ENCODE data around the gene MRPL43. TPM values are rescaled to one million over a fixed set of nuclear protein-coding genes. Genes with fewer than 3 reads are reported as not detected.

Gene MRPL43
- total RNA-seq, 1 experiment from 2014 or later, result 91.3 TPM

DNA sequence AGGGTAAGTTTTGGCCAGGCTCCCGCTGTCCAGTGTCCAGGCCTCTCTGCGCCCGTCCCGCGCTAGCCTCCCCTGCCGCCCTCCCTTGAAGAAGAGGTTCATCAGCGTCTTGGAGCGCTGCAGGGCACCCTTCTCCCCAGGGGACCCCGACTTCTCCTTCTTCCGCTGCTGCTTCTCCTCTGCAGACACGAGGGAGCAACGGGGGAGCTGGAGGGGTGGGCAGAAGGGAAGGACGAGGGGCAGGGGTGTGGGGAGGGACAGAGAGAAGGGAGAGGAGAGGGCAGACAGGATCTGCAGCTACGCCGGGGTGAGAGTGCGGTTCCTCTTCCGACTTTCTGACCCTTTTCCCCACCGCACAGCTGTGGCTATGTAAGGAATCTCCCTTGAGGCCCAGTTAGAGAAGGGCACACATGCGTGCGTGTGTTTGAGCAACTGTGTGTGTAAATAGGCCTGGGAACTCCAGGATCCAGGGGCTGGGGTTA lies 30.9 kb upstream of the MRPL43 start:
- TF ChIP-seq, protein P1, sequence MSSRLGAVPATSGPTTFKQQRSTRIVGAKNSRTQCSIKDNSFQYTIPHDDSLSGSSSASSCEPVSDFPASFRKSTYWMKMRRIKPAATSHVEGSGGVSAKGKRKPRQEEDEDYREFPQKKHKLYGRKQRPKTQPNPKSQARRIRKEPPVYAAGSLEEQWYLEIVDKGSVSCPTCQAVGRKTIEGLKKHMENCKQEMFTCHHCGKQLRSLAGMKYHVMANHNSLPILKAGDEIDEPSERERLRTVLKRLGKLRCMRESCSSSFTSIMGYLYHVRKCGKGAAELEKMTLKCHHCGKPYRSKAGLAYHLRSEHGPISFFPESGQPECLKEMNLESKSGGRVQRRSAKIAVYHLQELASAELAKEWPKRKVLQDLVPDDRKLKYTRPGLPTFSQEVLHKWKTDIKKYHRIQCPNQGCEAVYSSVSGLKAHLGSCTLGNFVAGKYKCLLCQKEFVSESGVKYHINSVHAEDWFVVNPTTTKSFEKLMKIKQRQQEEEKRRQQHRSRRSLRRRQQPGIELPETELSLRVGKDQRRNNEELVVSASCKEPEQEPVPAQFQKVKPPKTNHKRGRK (CRISPR knock-in tag; IDR thresholded peaks at IDR 0.05; ENCODE audit: borderline replicate concordance), result 0 out of 2 replicates have a peak, but pooled peaks have one; percentile 85
- TF ChIP-seq FOXK1 (CRISPR knock-in tag; IDR thresholded peaks at IDR 0.05) (no peak), EMX1 (CRISPR knock-in tag; IDR thresholded peaks at IDR 0.05) (no peak), ELF4 (CRISPR knock-in tag; IDR thresholded peaks at IDR 0.05; ENCODE audit: low read depth) (no peak), TCF7 (CRISPR knock-in tag; IDR thresholded peaks at IDR 0.05; ENCODE audit: low read depth) (no peak), RELA (CRISPR knock-in tag; IDR thresholded peaks at IDR 0.05; ENCODE audit: borderline replicate concordance) (no peak), ZNF423 (CRISPR knock-in tag; IDR thresholded peaks at IDR 0.05) (peak; percentile 28; the same call in 1 of the 2 replicates), SMAD4 (CRISPR knock-in tag; IDR thresholded peaks at IDR 0.05) (no peak)
- TF ChIP-seq, protein P2, sequence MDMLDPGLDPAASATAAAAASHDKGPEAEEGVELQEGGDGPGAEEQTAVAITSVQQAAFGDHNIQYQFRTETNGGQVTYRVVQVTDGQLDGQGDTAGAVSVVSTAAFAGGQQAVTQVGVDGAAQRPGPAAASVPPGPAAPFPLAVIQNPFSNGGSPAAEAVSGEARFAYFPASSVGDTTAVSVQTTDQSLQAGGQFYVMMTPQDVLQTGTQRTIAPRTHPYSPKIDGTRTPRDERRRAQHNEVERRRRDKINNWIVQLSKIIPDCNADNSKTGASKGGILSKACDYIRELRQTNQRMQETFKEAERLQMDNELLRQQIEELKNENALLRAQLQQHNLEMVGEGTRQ (CRISPR knock-in tag; IDR thresholded peaks at IDR 0.05), result no peak
- TF ChIP-seq, protein P3, sequence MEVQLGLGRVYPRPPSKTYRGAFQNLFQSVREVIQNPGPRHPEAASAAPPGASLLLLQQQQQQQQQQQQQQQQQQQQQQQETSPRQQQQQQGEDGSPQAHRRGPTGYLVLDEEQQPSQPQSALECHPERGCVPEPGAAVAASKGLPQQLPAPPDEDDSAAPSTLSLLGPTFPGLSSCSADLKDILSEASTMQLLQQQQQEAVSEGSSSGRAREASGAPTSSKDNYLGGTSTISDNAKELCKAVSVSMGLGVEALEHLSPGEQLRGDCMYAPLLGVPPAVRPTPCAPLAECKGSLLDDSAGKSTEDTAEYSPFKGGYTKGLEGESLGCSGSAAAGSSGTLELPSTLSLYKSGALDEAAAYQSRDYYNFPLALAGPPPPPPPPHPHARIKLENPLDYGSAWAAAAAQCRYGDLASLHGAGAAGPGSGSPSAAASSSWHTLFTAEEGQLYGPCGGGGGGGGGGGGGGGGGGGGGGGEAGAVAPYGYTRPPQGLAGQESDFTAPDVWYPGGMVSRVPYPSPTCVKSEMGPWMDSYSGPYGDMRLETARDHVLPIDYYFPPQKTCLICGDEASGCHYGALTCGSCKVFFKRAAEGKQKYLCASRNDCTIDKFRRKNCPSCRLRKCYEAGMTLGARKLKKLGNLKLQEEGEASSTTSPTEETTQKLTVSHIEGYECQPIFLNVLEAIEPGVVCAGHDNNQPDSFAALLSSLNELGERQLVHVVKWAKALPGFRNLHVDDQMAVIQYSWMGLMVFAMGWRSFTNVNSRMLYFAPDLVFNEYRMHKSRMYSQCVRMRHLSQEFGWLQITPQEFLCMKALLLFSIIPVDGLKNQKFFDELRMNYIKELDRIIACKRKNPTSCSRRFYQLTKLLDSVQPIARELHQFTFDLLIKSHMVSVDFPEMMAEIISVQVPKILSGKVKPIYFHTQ (CRISPR knock-in tag; IDR thresholded peaks at IDR 0.05), result no peak
- TF ChIP-seq, protein P4, sequence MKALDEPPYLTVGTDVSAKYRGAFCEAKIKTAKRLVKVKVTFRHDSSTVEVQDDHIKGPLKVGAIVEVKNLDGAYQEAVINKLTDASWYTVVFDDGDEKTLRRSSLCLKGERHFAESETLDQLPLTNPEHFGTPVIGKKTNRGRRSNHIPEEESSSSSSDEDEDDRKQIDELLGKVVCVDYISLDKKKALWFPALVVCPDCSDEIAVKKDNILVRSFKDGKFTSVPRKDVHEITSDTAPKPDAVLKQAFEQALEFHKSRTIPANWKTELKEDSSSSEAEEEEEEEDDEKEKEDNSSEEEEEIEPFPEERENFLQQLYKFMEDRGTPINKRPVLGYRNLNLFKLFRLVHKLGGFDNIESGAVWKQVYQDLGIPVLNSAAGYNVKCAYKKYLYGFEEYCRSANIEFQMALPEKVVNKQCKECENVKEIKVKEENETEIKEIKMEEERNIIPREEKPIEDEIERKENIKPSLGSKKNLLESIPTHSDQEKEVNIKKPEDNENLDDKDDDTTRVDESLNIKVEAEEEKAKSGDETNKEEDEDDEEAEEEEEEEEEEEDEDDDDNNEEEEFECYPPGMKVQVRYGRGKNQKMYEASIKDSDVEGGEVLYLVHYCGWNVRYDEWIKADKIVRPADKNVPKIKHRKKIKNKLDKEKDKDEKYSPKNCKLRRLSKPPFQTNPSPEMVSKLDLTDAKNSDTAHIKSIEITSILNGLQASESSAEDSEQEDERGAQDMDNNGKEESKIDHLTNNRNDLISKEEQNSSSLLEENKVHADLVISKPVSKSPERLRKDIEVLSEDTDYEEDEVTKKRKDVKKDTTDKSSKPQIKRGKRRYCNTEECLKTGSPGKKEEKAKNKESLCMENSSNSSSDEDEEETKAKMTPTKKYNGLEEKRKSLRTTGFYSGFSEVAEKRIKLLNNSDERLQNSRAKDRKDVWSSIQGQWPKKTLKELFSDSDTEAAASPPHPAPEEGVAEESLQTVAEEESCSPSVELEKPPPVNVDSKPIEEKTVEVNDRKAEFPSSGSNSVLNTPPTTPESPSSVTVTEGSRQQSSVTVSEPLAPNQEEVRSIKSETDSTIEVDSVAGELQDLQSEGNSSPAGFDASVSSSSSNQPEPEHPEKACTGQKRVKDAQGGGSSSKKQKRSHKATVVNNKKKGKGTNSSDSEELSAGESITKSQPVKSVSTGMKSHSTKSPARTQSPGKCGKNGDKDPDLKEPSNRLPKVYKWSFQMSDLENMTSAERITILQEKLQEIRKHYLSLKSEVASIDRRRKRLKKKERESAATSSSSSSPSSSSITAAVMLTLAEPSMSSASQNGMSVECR (CRISPR knock-in tag; IDR thresholded peaks at IDR 0.05; ENCODE audit: borderline replicate concordance), result no peak
- ChIA-PET CTCF (interaction anchor here (0.6 to 6.7 kb wide), 26 partner anchors 9 to 448 kb away, joined by 3 to 277 read pairs (median 8); partner anchors contain the start of genes KAZALD1, LZTS2, PDZD7 and SEMA4G), POLR2A (interaction anchor here (0.6 to 1.4 kb wide), 2 partner anchors 9 to 132 kb away, joined by 4 to 5 read pairs; no protein-coding TSS in a partner anchor)
- peak; percentile 29 for ATAC-seq
- no peaks in the 10 kb centered on the region for H3K36me3 Mint-ChIP-seq
- no peak for DNase-seq (ENCODE audit: low spot score)
- H3K4me3 Mint-ChIP-seq, result peak overlapping the region; percentile 73
- peaks cover 64% of the 10 kb centered on the region for H3K27me3 Mint-ChIP-seq (ENCODE audit: low read depth)
- no peak overlapping the region for H3K27ac Mint-ChIP-seq
- no peaks in the 10 kb centered on the region for H3K9me3 Mint-ChIP-seq
- H3K4me1 Mint-ChIP-seq, result peaks cover 19% of the 10 kb centered on the region

DNA sequence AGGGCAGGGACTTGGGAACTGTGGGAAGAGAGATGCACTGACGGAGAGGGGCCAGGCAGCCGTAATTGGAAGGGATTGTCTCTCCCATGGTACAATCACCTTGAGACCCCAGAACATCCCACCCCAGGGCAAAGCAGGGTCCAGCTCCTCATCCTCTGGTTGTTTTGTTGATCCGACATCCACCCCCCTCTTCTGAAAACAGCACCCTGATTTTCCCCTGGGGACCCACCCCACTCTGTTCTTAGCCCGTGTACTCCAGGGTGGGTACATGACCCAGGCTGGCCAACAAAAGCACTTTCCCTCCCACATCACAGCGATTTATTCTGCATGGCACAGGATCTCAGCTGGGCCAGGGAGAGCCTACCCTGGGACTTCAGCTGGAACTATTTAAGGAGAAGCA lies 29.5 kb upstream of the MRPL43 start:
- Mint-ChIP-seq H3K27ac (no peak overlapping the region; the same call in 1 of the 2 replicates), H3K4me1 (peaks cover 25% of the 10 kb centered on the region), H3K4me3 (no peak overlapping the region), H3K9me3 (no peaks in the 10 kb centered on the region), H3K27me3 (ENCODE audit: low read depth) (peaks cover 61% of the 10 kb centered on the region), H3K36me3 (no peaks in the 10 kb centered on the region)
- DNase-seq (ENCODE audit: low spot score) (no peak), ATAC-seq (no peak)
- CTCF ChIA-PET, result interaction anchor here (0.9 to 6.7 kb wide), 10 partner anchors 13 to 125 kb away, joined by 3 to 277 read pairs (median 29); partner anchors contain the start of genes KAZALD1, LZTS2, MRPL43 and PDZD7
- POLR2A ChIA-PET, result no interaction called here
- TF ChIP-seq, protein P5, sequence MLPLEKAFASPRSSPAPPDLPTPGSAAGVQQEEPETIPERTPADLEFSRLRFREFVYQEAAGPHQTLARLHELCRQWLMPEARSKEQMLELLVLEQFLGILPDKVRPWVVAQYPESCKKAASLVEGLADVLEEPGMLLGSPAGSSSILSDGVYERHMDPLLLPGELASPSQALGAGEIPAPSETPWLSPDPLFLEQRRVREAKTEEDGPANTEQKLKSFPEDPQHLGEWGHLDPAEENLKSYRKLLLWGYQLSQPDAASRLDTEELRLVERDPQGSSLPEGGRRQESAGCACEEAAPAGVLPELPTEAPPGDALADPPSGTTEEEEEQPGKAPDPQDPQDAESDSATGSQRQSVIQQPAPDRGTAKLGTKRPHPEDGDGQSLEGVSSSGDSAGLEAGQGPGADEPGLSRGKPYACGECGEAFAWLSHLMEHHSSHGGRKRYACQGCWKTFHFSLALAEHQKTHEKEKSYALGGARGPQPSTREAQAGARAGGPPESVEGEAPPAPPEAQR (CRISPR knock-in tag; IDR thresholded peaks at IDR 0.05), result no peak
- no peak for TF ChIP-seq FOXK1 (CRISPR knock-in tag; IDR thresholded peaks at IDR 0.05)
- no peak for TF ChIP-seq OVOL2 (CRISPR knock-in tag; IDR thresholded peaks at IDR 0.05; ENCODE audit: borderline replicate concordance)
- TF ChIP-seq, protein P2 (CRISPR knock-in tag; IDR thresholded peaks at IDR 0.05), result no peak
- TF ChIP-seq ZBTB21 (CRISPR knock-in tag; IDR thresholded peaks at IDR 0.05; ENCODE audit: borderline replicate concordance), result no peak
- no peak for TF ChIP-seq ZNF138 (CRISPR knock-in tag; conservative IDR thresholded peaks at IDR 0.05)
- TF ChIP-seq, protein P6, sequence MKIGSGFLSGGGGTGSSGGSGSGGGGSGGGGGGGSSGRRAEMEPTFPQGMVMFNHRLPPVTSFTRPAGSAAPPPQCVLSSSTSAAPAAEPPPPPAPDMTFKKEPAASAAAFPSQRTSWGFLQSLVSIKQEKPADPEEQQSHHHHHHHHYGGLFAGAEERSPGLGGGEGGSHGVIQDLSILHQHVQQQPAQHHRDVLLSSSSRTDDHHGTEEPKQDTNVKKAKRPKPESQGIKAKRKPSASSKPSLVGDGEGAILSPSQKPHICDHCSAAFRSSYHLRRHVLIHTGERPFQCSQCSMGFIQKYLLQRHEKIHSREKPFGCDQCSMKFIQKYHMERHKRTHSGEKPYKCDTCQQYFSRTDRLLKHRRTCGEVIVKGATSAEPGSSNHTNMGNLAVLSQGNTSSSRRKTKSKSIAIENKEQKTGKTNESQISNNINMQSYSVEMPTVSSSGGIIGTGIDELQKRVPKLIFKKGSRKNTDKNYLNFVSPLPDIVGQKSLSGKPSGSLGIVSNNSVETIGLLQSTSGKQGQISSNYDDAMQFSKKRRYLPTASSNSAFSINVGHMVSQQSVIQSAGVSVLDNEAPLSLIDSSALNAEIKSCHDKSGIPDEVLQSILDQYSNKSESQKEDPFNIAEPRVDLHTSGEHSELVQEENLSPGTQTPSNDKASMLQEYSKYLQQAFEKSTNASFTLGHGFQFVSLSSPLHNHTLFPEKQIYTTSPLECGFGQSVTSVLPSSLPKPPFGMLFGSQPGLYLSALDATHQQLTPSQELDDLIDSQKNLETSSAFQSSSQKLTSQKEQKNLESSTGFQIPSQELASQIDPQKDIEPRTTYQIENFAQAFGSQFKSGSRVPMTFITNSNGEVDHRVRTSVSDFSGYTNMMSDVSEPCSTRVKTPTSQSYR (CRISPR knock-in tag; IDR thresholded peaks at IDR 0.05), result no peak
